ENCODE measurements around the gene FLNB.
"Not testable (repeated sequence)": the region's sequence is repeated elsewhere in the genome, so short reads cannot be mapped to it uniquely, and the experiment has no call there.

Gene FLNB

GRCh38 chr3:57982561-57983243 lies 25.5 kb upstream of the FLNB start:
- no peak for DNase-seq (ENCODE audit: low spot score)

- no peak for DNase-seq (ENCODE audit: low spot score)
These were observed 24.3 kb upstream of the FLNB start for GRCh38 chr3:57983734-57984518.

GRCh38 chr3:57985176-57985983 lies 22.8 kb upstream of the FLNB start:
- DNase-seq (ENCODE audit: low spot score): no peak

- no peak for DNase-seq (ENCODE audit: low spot score)
These were observed 22.3 kb upstream of the FLNB start for GRCh38 chr3:57985984-57986246.

GRCh38 chr3:57986261-57986660 lies 22.0 kb upstream of the FLNB start:
- DNase-seq (ENCODE audit: low spot score): no peak

- not testable (repeated sequence) for DNase-seq (ENCODE audit: low spot score)
These were observed 19.0 kb upstream of the FLNB start for GRCh38 chr3:57989198-57989597.

- no peak for DNase-seq (ENCODE audit: low spot score)
These were observed 18.6 kb upstream of the FLNB start for GRCh38 chr3:57989646-57990045.

GRCh38 chr3:57992452-57993213 lies 15.6 kb upstream of the FLNB start:
- DNase-seq (ENCODE audit: low spot score): no peak

- DNase-seq (ENCODE audit: low spot score): no peak
These were observed 9.6 kb upstream of the FLNB start for GRCh38 chr3:57998366-57999283.

GRCh38 chr3:57999417-58000115 lies 8.7 kb upstream of the FLNB start:
- no peak for DNase-seq (ENCODE audit: low spot score)

- DNase-seq (ENCODE audit: low spot score): no peak
These were observed 7.7 kb upstream of the FLNB start for GRCh38 chr3:58000306-58001085.

- no peak for DNase-seq (ENCODE audit: low spot score)
These were observed 7.1 kb upstream of the FLNB start for GRCh38 chr3:58001086-58001467.

GRCh38 chr3:58001979-58002378 lies 6.2 kb upstream of the FLNB start:
- no peak for DNase-seq (ENCODE audit: low spot score)

- no peak for DNase-seq (ENCODE audit: low spot score)
These were observed 5.1 kb upstream of the FLNB start for GRCh38 chr3:58003093-58003492.

GRCh38 chr3:58004973-58005372 lies 3.2 kb upstream of the FLNB start:
- DNase-seq (ENCODE audit: low spot score): no peak

- no peak for DNase-seq (ENCODE audit: low spot score)
These were observed 2.6 kb upstream of the FLNB start for GRCh38 chr3:58005669-58006068.

GRCh38 chr3:58006661-58007060 lies 1.6 kb upstream of the FLNB start:
- no peak for DNase-seq (ENCODE audit: low spot score)

- no peak for DNase-seq (ENCODE audit: low spot score)
These were observed 965 bp downstream of the FLNB start for GRCh38 chr3:58009026-58009748.
